GM12865 (cell line): ENCODE data around the gene ANKRD33.

ENCODE experiments used
- DNase-seq: peaks from one replicate; pipeline ENCODE4 v3.0.0; 2010; ENCODE audit warnings: low read depth
- H3K4me3 ChIP-seq: 2 replicates; pipeline ENCODE4 v1.5.1; 2011; ENCODE audit warnings: mild to moderate bottlenecking, low read depth, low read length, control low read depth
- TF ChIP-seq, protein P1 (sequence below): IDR thresholded peaks from 2 replicates; pipeline ENCODE4 v1.5.1; 2011; ENCODE audit warnings: low read length, control low read depth, low read depth, inconsistent platforms; ENCODE audit not compliant: insufficient read depth; ENCODE audit errors: missing control alignments

ANKRD33 gene

DNA sequence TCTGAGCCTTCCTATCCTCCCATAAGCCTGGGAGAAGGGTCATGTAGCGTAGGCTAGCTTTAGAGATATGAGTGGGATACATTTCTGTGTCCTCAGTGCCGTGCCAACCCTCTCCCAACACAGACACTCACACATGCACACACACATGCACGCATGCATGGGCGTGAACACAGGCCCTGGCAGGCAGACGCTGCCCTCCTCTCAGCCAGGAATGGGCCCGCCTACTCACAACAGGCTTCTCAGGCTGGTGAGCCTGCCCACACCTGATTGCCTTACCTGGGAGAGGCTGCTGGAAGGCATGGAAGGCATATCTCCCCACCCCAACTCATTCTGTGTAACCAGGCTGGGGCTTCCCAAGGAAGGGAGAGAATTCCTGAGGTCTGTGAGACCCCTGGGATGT lies 50.8 kb downstream of the ANKRD33 start:
- H3K4me3 ChIP-seq, result no peak overlapping the region
- DNase-seq, result no peak
- TF ChIP-seq, protein P1, sequence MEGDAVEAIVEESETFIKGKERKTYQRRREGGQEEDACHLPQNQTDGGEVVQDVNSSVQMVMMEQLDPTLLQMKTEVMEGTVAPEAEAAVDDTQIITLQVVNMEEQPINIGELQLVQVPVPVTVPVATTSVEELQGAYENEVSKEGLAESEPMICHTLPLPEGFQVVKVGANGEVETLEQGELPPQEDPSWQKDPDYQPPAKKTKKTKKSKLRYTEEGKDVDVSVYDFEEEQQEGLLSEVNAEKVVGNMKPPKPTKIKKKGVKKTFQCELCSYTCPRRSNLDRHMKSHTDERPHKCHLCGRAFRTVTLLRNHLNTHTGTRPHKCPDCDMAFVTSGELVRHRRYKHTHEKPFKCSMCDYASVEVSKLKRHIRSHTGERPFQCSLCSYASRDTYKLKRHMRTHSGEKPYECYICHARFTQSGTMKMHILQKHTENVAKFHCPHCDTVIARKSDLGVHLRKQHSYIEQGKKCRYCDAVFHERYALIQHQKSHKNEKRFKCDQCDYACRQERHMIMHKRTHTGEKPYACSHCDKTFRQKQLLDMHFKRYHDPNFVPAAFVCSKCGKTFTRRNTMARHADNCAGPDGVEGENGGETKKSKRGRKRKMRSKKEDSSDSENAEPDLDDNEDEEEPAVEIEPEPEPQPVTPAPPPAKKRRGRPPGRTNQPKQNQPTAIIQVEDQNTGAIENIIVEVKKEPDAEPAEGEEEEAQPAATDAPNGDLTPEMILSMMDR, result no peak

GRCh38 chr12:51941011-51941581 lies 53.2 kb downstream of the ANKRD33 start:
- DNase-seq, result no peak
- TF ChIP-seq, protein P1, result no peak
- no peak overlapping the region for H3K4me3 ChIP-seq
